CD4-positive, alpha-beta T cell treated with Interleukin-6 at 100 ng/mL for 8 hours (primary cell): ENCODE data around the gene UNK.

Source experiments
- DNase-seq: peaks from one replicate; pipeline ENCODE4 v3.0.0-alpha.2; 2020; ENCODE audit warnings: mixed read lengths, low spot score

Gene UNK

GRCh38 chr17:75784473-75785015 is at the start of gene UNK:
UNK (plus strand) TSS chr17:75784806; CDS start chr17:75784881, 75 bp downstream.
- DNase-seq: peak; percentile 98

- no peak for DNase-seq
These were observed 48.3 kb upstream of the UNK start for GRCh38 chr17:75736173-75736835.

GRCh38 chr17:75737133-75737962 is 47.3 kb upstream of the UNK start:
- DNase-seq: no peak

- DNase-seq: no peak
These were observed 46.3 kb upstream of the UNK start for GRCh38 chr17:75738218-75738802.

GRCh38 chr17:75739174-75739573 is 45.4 kb upstream of the UNK start:
- no peak for DNase-seq

DNA sequence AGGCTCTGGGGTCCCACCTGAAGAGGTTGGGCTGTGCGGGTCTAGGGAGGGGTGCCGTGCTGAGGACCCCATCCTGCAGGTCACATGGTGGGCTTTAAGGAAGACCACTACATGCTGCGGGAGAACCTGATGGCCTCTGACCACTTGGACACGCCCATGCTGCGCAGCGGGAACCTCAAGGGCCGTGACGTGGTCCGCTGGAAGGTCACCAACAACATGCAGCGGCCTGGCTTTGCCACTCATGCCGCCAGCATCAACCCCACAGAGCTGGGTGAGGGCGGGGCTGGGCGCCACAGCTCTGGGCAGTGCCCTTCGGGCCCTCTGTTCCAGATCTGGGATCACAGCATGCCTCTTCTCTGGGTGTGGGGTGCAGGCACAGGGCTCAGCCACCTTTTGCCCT is 44.8 kb upstream of the UNK start:
- DNase-seq: no peak

- no peak for DNase-seq
These were observed 44.4 kb upstream of the UNK start for GRCh38 chr17:75740215-75740614.

- DNase-seq: no peak
These were observed 44.0 kb upstream of the UNK start for GRCh38 chr17:75740631-75741077.

- no peak for DNase-seq
These were observed 42.3 kb upstream of the UNK start for GRCh38 chr17:75742337-75742736.

GRCh38 chr17:75743625-75744206 is 40.9 kb upstream of the UNK start:
- DNase-seq: no peak

- no peak for DNase-seq
These were observed 35.9 kb upstream of the UNK start for GRCh38 chr17:75748706-75749105.

GRCh38 chr17:75749545-75750389 is 34.8 kb upstream of the UNK start:
- peak; percentile 84 for DNase-seq

DNA sequence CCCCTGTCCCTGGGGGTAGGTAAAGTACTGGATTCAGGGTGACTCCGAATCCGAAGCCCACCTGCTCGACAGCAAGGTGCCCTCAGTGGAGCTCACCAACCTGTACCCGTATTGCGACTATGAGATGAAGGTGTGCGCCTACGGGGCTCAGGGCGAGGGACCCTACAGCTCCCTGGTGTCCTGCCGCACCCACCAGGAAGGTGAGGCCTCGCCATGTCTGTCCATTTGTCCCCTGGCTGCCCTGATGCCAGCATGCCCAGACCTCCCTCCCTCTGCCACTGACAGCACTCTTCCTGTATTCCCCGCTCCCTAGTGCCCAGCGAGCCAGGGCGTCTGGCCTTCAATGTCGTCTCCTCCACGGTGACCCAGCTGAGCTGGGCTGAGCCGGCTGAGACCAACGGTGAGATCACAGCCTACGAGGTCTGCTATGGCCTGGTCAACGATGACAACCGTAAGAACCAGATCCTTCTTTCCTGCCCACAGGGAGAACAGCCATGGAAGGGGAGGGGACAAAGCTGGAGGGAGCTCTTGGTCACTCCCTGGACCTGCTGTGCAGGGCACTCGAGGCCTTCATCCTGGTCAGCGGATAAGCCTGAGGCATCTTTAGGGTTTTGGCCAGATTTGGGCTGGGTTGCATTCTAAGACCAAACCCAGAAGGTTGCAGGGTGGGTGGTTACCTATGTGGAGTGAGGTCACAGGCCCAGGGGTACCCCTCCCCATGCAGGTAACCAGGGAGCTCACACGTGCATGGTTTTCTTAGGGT is 33.8 kb upstream of the UNK start:
- no peak for DNase-seq

DNA sequence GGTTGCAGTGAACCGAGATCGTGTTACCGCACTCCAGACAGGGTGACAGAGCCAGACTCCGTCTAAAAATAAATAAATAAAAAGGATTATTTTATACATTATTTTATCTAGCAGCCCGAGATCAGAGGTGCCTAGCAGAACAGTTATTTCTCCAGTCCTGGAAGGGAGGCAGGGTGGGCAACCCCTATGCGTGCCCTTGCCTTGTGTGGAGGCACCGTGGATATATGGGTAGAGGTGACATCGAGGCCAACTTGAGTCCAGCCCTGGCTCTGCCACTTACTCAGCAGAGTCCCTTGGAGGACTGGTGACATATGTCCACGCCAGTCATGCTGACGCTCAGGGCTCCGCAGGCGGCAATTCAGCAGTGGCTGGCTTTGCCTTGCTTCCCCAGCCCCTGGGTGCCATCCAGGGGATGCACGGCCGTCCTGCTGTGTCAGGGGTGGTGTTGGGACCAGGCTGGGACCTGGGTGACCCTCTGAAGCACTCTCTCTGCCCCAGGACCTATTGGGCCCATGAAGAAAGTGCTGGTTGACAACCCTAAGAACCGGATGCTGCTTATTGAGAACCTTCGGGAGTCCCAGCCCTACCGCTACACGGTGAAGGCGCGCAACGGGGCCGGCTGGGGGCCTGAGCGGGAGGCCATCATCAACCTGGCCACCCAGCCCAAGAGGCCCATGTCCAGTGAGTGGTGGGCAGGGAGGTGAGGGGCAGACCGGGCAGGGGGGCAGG is 32.8 kb upstream of the UNK start:
- no peak for DNase-seq

GRCh38 chr17:75752405-75752709 is 32.2 kb upstream of the UNK start:
- DNase-seq: no peak

- DNase-seq: no peak
These were observed 31.6 kb upstream of the UNK start for GRCh38 chr17:75752802-75753513.

GRCh38 chr17:75753514-75754377 is 30.9 kb upstream of the UNK start:
- peak; percentile 74 for DNase-seq

- DNase-seq: no peak
These were observed 30.0 kb upstream of the UNK start for GRCh38 chr17:75754378-75755204.
